ENCODE data around the gene PAIP2.
A peak's percentile ranks its signal among the peaks of the same experiment; 100 is the strongest.
"Not testable (repeated sequence)": the region's sequence is repeated elsewhere in the genome, so short reads cannot be mapped to it uniquely, and the experiment has no call there.

The PAIP2 gene

GRCh38 chr5:139354186-139354585 lies 12.5 kb downstream of the PAIP2 start:
- H3K4me3 ChIP-seq (ENCODE audit: low read length) = no peak overlapping the region
- no peak for TF ChIP-seq CTCF (conservative IDR thresholded peaks at IDR 0.05; ENCODE audit: low read depth, low read length)
- DNase-seq (ENCODE audit: low read depth) = no peak

GRCh38 chr5:139355900-139356299 lies 14.2 kb downstream of the PAIP2 start:
- DNase-seq (ENCODE audit: low read depth); H3K4me3 ChIP-seq (ENCODE audit: low read length): not testable (repeated sequence)

GRCh38 chr5:139358064-139358463 lies 16.4 kb downstream of the PAIP2 start:
- no peak for DNase-seq (ENCODE audit: low read depth)
- no peak overlapping the region for H3K4me3 ChIP-seq (ENCODE audit: low read length)
- TF ChIP-seq CTCF (conservative IDR thresholded peaks at IDR 0.05; ENCODE audit: low read depth, low read length) = no peak

- H3K4me3 ChIP-seq (ENCODE audit: low read length) = no peak overlapping the region
- no peak for TF ChIP-seq CTCF (conservative IDR thresholded peaks at IDR 0.05; ENCODE audit: low read depth, low read length)
- no peak for DNase-seq (ENCODE audit: low read depth)
These were observed 18.7 kb downstream of the PAIP2 start for GRCh38 chr5:139360384-139360783.

- no peak for TF ChIP-seq CTCF (conservative IDR thresholded peaks at IDR 0.05; ENCODE audit: low read depth, low read length)
- no peak for DNase-seq (ENCODE audit: low read depth)
- H3K4me3 ChIP-seq (ENCODE audit: low read length) = no peak overlapping the region
These were observed 20.3 kb downstream of the PAIP2 start for GRCh38 chr5:139361835-139362429.

- TF ChIP-seq CTCF (conservative IDR thresholded peaks at IDR 0.05; ENCODE audit: low read depth, low read length) = no peak
- no peak overlapping the region for H3K4me3 ChIP-seq (ENCODE audit: low read length)
- no peak for DNase-seq (ENCODE audit: low read depth)
These were observed 22.3 kb downstream of the PAIP2 start for GRCh38 chr5:139363937-139364336.

- TF ChIP-seq CTCF (conservative IDR thresholded peaks at IDR 0.05; ENCODE audit: low read depth, low read length) = no peak
- no peak for DNase-seq (ENCODE audit: low read depth)
These were observed 22.8 kb downstream of the PAIP2 start for GRCh38 chr5:139364466-139364865.

GRCh38 chr5:139368613-139369012 lies 27.0 kb downstream of the PAIP2 start:
- DNase-seq (ENCODE audit: low read depth) = no peak
- no peak overlapping the region for H3K4me3 ChIP-seq (ENCODE audit: low read length)
- TF ChIP-seq CTCF (conservative IDR thresholded peaks at IDR 0.05; ENCODE audit: low read depth, low read length) = peak; percentile 16

More at GRCh38 chr5:139364466-139364865, 22.8 kb downstream of the PAIP2 start:
- H3K4me3 ChIP-seq (ENCODE audit: low read length) = no peak overlapping the region
